MM.1S (cell line): ENCODE measurements around the gene GRIK1.

Experiments used
- CTCF ChIP-seq: fragments of 300-600 bp; sonication (generic); IDR thresholded peaks from 2 replicates; pipeline ENCODE4 v1.5.1; 2016; ENCODE audit warnings: antibody characterized with exemption, low read length, mixed read lengths
- EZH2 ChIP-seq: fragments of 300-600 bp; sonication (generic); optimal IDR thresholded peaks from 2 replicates; pipeline ENCODE3; 2017; ENCODE audit warnings: low read depth, mild to moderate bottlenecking, antibody characterized with exemption, low read length, mixed read lengths
- EZH2phosphoT487 ChIP-seq: fragments of 300-600 bp; sonication (generic); IDR thresholded peaks from 2 replicates; pipeline ENCODE4 v1.6.1; 2018; ENCODE audit warnings: antibody characterized with exemption, low read length

GRCh38 chr21:29739176-29739575 is 200.6 kb downstream of the GRIK1 start:
- TF ChIP-seq CTCF = no peak
- TF ChIP-seq EZH2 = no peak
- no peak for TF ChIP-seq EZH2phosphoT487
